Measurements from ENCODE around the gene DEUP1.

GRCh38 chr11:93340223-93340622 lies 9.7 kb downstream of the DEUP1 start:
- no peak for TF ChIP-seq CTCF (IDR thresholded peaks at IDR 0.05; ENCODE audit: insufficient read depth, low read length, poor library complexity, severe bottlenecking)
- no peak for TF ChIP-seq EZH2phosphoT487 (conservative IDR thresholded peaks at IDR 0.05; ENCODE audit: low read length)
